Fibroblast of mammary gland (primary cell): ENCODE measurements around the gene MMP21.

Experiments
- DNase-seq: peaks from one replicate; pipeline ENCODE4 v3.0.0-alpha.2; 2010; ENCODE audit warnings: low read depth
- H3K4me3 ChIP-seq: 2 replicates; pipeline ENCODE4 v1.5.1; 2011; ENCODE audit warnings: low read depth, mild to moderate bottlenecking, low read length, moderate library complexity; ENCODE audit not compliant: control insufficient read depth
- TF ChIP-seq, protein P1 (sequence below): conservative IDR thresholded peaks from 2 replicates; pipeline ENCODE4 v1.5.1; 2011; ENCODE audit warnings: low read depth, low read length, inconsistent platforms; ENCODE audit not compliant: control insufficient read depth, insufficient read depth

Gene MMP21

DNA sequence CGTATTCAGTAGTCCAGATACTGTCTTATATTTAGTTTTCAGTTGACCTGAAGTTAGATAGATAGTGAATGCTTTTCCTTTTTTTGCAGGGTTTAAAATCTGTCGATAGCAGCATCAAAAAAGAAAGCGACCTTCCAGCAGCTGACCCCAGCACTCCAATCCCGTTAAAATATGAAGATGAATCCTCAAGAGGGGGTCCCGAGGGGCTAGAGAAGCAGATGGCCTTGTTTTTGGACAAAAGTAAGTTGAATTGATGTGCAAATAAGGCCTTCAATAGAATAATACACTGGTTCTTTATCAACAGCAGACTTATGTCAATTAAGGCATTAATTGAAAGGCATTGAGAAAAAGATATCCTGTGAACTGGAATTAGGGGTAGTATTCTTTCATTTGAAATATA is 37.4 kb downstream of the MMP21 start:
- DNase-seq, result no peak
- no peak overlapping the region for H3K4me3 ChIP-seq
- TF ChIP-seq, protein P1, sequence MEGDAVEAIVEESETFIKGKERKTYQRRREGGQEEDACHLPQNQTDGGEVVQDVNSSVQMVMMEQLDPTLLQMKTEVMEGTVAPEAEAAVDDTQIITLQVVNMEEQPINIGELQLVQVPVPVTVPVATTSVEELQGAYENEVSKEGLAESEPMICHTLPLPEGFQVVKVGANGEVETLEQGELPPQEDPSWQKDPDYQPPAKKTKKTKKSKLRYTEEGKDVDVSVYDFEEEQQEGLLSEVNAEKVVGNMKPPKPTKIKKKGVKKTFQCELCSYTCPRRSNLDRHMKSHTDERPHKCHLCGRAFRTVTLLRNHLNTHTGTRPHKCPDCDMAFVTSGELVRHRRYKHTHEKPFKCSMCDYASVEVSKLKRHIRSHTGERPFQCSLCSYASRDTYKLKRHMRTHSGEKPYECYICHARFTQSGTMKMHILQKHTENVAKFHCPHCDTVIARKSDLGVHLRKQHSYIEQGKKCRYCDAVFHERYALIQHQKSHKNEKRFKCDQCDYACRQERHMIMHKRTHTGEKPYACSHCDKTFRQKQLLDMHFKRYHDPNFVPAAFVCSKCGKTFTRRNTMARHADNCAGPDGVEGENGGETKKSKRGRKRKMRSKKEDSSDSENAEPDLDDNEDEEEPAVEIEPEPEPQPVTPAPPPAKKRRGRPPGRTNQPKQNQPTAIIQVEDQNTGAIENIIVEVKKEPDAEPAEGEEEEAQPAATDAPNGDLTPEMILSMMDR, result no peak

- DNase-seq, result no peak
- TF ChIP-seq, protein P1, result no peak
- no peak overlapping the region for H3K4me3 ChIP-seq
Observed at GRCh38 chr10:125734823-125735222, 40.8 kb downstream of the MMP21 start.

DNA sequence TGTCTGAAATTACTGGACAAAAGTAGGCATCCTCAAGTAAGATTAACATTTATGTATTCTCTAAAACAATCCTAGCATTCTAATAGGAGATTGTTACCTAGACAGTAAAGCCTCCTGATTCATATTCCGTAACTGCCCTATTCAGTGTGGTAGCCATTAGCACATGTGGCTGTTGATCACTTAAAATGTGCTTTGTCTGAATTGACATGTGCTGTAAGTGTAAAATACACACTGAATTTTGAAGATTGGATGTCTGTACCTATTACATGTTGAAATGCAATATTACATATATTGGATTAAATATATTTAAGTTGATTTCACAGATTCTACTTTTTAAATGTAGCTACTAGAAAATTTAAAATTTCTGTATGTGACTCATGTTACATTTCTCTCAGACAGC is 41.5 kb downstream of the MMP21 start:
- TF ChIP-seq, protein P1, result no peak
- no peak overlapping the region for H3K4me3 ChIP-seq
- DNase-seq, result no peak

DNA sequence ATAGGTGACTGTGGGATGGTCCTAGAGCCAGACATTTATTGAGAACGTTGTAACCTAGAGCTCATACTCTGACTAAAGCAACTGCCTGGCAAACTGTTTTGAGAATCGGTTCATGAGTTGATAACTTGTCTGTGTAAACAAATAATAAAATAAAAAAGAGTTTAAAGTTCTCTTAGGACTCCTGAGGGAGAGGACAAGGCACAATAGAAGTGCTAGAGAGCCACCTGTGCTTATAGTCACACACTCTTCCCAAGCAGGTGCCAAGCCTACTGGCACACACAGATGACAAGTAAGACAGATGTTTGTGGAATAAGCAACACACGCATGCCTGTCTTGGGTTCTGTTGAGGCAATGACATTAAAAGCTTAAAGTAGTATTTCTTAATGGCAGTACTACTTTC is 48.2 kb downstream of the MMP21 start:
- TF ChIP-seq, protein P1, result no peak
- no peak overlapping the region for H3K4me3 ChIP-seq
- DNase-seq, result no peak

GRCh38 chr10:125726914-125727313 is 48.7 kb downstream of the MMP21 start:
- TF ChIP-seq, protein P1, result no peak
- no peak for DNase-seq
- H3K4me3 ChIP-seq, result no peak overlapping the region

DNA sequence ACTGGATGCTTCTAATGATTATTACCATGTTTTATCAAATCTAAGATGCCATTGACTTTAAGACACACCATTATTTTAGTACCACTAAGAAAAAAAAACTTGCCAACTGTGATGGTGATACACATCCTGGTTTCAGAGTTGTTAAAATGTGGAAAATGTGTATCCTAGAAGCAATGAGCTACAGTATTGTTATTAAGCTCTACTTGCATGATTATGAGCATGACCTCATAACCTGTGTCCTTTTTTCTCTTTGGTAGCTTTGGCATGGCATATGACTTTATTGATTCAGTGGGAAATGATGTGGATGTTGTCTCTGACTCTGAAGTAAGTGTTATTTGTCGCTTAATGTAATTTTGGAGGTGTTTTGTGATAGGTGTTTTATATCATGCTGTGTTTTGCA is 52.8 kb downstream of the MMP21 start:
- no peak overlapping the region for H3K4me3 ChIP-seq
- no peak for DNase-seq
- TF ChIP-seq, protein P1, result no peak

- TF ChIP-seq, protein P1, result no peak
- peak overlapping the region; percentile 99 for H3K4me3 ChIP-seq
- DNase-seq, result no peak
Observed at GRCh38 chr10:125721035-125721434, 54.6 kb downstream of the MMP21 start.
